GM12878 (cell line): ENCODE results near the gene RAE1. TPM values are rescaled to one million over a fixed set of nuclear protein-coding genes. Genes with fewer than 3 reads are reported as not detected.

Source experiments
- ATAC-seq: fragments of 200-7000 bp; cut with Tn5 transposase; 3 replicates; pipeline ENCODE4 v1.9.1; 2020; ENCODE audit warnings: mild to moderate bottlenecking, moderate library complexity
- BruUV-seq: library from RNA; stranded (reverse); fragments of 400-500 nt; replicated peaks from 2 replicates; lab custom pipeline; 2021; lab: Mats Ljungman, UMichigan
- CTCF ChIA-PET: fragments of 300-600 bp; sonication (Branson Sonifier 250); formaldehyde crosslinking; extraction: SDS; loops from one replicate; lab custom pipeline; 2021; ENCODE audit warnings: inconsistent platforms; lab: Yijun Ruan, JAX
- POLR2A ChIA-PET: fragments of 350-600 bp; formaldehyde crosslinking; extraction: SDS; loops from one replicate; lab custom pipeline; 2021; ENCODE audit warnings: inconsistent platforms; lab: Charles Lee
- RAD21 ChIA-PET: fragments of 300-600 bp; sonication (Branson Sonifier 250); formaldehyde crosslinking; loops from one replicate; lab custom pipeline; 2023; ENCODE audit warnings: antibody characterized with exemption; ENCODE audit not compliant: unreplicated experiment; lab: Charles Lee
- SMC1A ChIA-PET: fragments of 300-600 bp; sonication (Branson Sonifier 250); formaldehyde crosslinking; loops from one replicate; lab custom pipeline; 2023; ENCODE audit not compliant: unreplicated experiment, uncharacterized antibody; lab: Charles Lee
- DNase-seq: peaks from one replicate; pipeline ENCODE4 v3.0.0-alpha.2; 2011; ENCODE audit warnings: low read depth, low spot score
- FAIRE-seq: peaks from 3 replicates; lab custom pipeline; 2011; peaks lifted over from hg19 to GRCh38; lab: Jason Lieb, UNC
- H2AFZ ChIP-seq: 2 replicates; pipeline ENCODE4 v1.6.0; 2011; ENCODE audit warnings: low read depth, low read length, control low read depth; ENCODE audit not compliant: control insufficient read depth
- H3K27ac ChIP-seq: 2 replicates; pipeline ENCODE4 v1.5.1; 2011; ENCODE audit warnings: control low read depth; ENCODE audit not compliant: control insufficient read depth, insufficient read depth
- H3K27me3 ChIP-seq, 2 experiments: replicated peaks in 1 of 2; 2 replicates each; pipeline versions ENCODE4 v1.6.0 to v1.6.1; 2011; ENCODE audit warnings: low read length in 1 of 2; ENCODE audit not compliant: control insufficient read depth in 2 of 2, insufficient read depth in 2 of 2
- H3K36me3 ChIP-seq, 2 experiments: 2 replicates each; pipeline ENCODE4 v1.5.1; 2011; ENCODE audit warnings: low read length in 1 of 2; ENCODE audit not compliant: control insufficient read depth in 2 of 2, insufficient read depth in 2 of 2
- H3K4me1 ChIP-seq: 2 replicates; pipeline ENCODE4 v1.6.1; 2011; ENCODE audit warnings: mild to moderate bottlenecking, low read length, moderate library complexity, mixed read lengths; ENCODE audit not compliant: control insufficient read depth, insufficient read depth
- H3K4me2 ChIP-seq: 2 replicates; pipeline ENCODE4 v1.6.0; 2011; ENCODE audit warnings: control low read depth; ENCODE audit not compliant: control insufficient read depth, insufficient read depth
- H3K4me3 ChIP-seq: fragments of 200-600 bp; sonication (generic); 2 replicates; pipeline ENCODE4 v1.5.1; 2016
- H3K79me2 ChIP-seq: 2 replicates; pipeline ENCODE4 v1.6.0; 2011; ENCODE audit warnings: low read length; ENCODE audit not compliant: control insufficient read depth, insufficient read depth
- H3K9ac ChIP-seq: 2 replicates; pipeline ENCODE4 v1.8.0; 2011; ENCODE audit warnings: low read length, control low read depth, mixed read lengths; ENCODE audit not compliant: control insufficient read depth, insufficient read depth
- H3K9me3 ChIP-seq: replicated peaks from 3 replicates; pipeline ENCODE4 v1.5.1; 2011; ENCODE audit warnings: mild to moderate bottlenecking, low read length; ENCODE audit not compliant: control insufficient read depth, insufficient read depth
- H4K20me1 ChIP-seq: 2 replicates; pipeline ENCODE4 v1.6.0; 2011; ENCODE audit not compliant: control insufficient read depth, insufficient read depth
- BHLHE40 ChIP-seq, 2 experiments: fragments of 450-650 bp in 1 of 2; IDR thresholded peaks; 2 replicates each; pipeline ENCODE4 v1.6.1; 2011 to 2017; ENCODE audit warnings: low read depth in 2 of 2, borderline replicate concordance in 1 of 2, improper control_type of control experiment in 1 of 2, low read length in 1 of 2, mild to moderate bottlenecking in 1 of 2
- CHD1 ChIP-seq: IDR thresholded peaks from 2 replicates; pipeline ENCODE4 v1.6.1; 2012; ENCODE audit warnings: low read depth, low read length, improper control_type of control experiment
- CHD4 ChIP-seq: fragments of 200-600 bp; sonication (generic); IDR thresholded peaks from 2 replicates; pipeline ENCODE4 v1.6.1; 2016; ENCODE audit warnings: mild to moderate bottlenecking
- DPF2 ChIP-seq: fragments of 450-650 bp; IDR thresholded peaks from 2 replicates; pipeline ENCODE4 v1.6.1; 2017; ENCODE audit warnings: mild to moderate bottlenecking
- EED ChIP-seq: sonication (generic); IDR thresholded peaks from 2 replicates; pipeline ENCODE4 v1.6.1; 2016; ENCODE audit warnings: antibody characterized with exemption, low read depth
- HDAC2 ChIP-seq: fragments of 200-600 bp; sonication (generic); IDR thresholded peaks from 2 replicates; pipeline ENCODE4 v1.6.1; 2017
- NR2C2 ChIP-seq: IDR thresholded peaks from 2 replicates; pipeline ENCODE4 v1.6.1; 2011; ENCODE audit warnings: borderline replicate concordance, low read depth; ENCODE audit not compliant: control insufficient read depth, insufficient read length
- NR2F1 ChIP-seq: fragments of 450-650 bp; conservative IDR thresholded peaks from 2 replicates; pipeline ENCODE4 v1.6.1; 2017; ENCODE audit warnings: mild to moderate bottlenecking
- RAD21 ChIP-seq: IDR thresholded peaks from 2 replicates; pipeline ENCODE4 v1.6.1; 2011; ENCODE audit warnings: mild to moderate bottlenecking, low read depth, low read length, moderate library complexity; ENCODE audit not compliant: insufficient read depth
- RAD51 ChIP-seq: fragments of 450-650 bp; IDR thresholded peaks from 2 replicates; pipeline ENCODE4 v1.6.1; 2016; ENCODE audit warnings: moderate library complexity, mild to moderate bottlenecking, inconsistent platforms
- TARDBP ChIP-seq: IDR thresholded peaks from 2 replicates; pipeline ENCODE4 v1.6.1; 2016; ENCODE audit warnings: borderline replicate concordance
- TBL1XR1 ChIP-seq: IDR thresholded peaks from 2 replicates; pipeline ENCODE4 v1.6.1; 2012; ENCODE audit warnings: low read depth, low read length, improper control_type of control experiment
- ZBTB4 ChIP-seq: fragments of 450-650 bp; formaldehyde crosslinking; IDR thresholded peaks from 2 replicates; pipeline ENCODE4 v1.4.0; 2022; ENCODE audit warnings: mild to moderate bottlenecking, moderate library complexity
- ZNF384 ChIP-seq: IDR thresholded peaks from 2 replicates; pipeline ENCODE4 v1.6.1; 2012; ENCODE audit warnings: low read depth, mild to moderate bottlenecking, low read length, improper control_type of control experiment, borderline replicate concordance
- ZSCAN29 ChIP-seq: fragments of 450-650 bp; IDR thresholded peaks from 2 replicates; pipeline ENCODE4 v1.6.1; 2017; ENCODE audit warnings: mild to moderate bottlenecking, moderate library complexity
- WGBS: methylation state at CpG from one replicate; pipeline ENCODE4 v1.1.6; 2016; ENCODE audit warnings: low lambda C conversion rate; ENCODE audit not compliant: insufficient replicate concordance, insufficient coverage; ENCODE audit errors: missing lambda C conversion rate; 5-methylcytosine and 5-hydroxymethylcytosine counted together
- in situ Hi-C: fragments of 300-500 bp; cut with MboI; formaldehyde crosslinking; loops from 9 replicates; pipeline ENCODE4 v1.14.3; 2018; ENCODE audit warnings: mixed read lengths
- intact Hi-C: fragments of 100-400 bp; cut with micrococcal nuclease; formaldehyde crosslinking; loops from one replicate; pipeline ENCODE4 v1.14.2; 2022; ENCODE audit not compliant: unreplicated experiment
- polyA plus RNA-seq, 11 experiments: library from polyadenylated mRNA; depleted of rRNA in 4 of 11; unstranded in 6 of 11; stranded (reverse) in 5 of 11; fragments of >200 nt; fragmentation: Nextera tagmentation in 4 of 11; fragmentation: Illumina TruSeq in 1 of 11; extraction: Ambion mirVana in 4 of 11; extraction: Trizol in 1 of 11; gene quantifications; 1 replicate in 1 of 11; 2 replicates in 10 of 11; pipeline versions ENCODE4 v1.2.1 to v1.2.3, GENCODE V29; 2011 to 2016; ENCODE audit warnings: inconsistent platforms in 2 of 11, missing spikeins in 2 of 11, low read depth in 1 of 11
- total RNA-seq, 4 experiments: library from RNA; depleted of rRNA in 3 of 4; stranded (reverse); fragments of >200 nt in 3 of 4; fragmentation: Illumina TruSeq in 1 of 4; extraction: Trizol in 1 of 4; gene quantifications; 2 replicates each; pipeline versions ENCODE4 v1.2.1 to v1.2.3, GENCODE V29; 2013 to 2021
- TF ChIP-seq, protein P1 (sequence below): IDR thresholded peaks from 2 replicates; pipeline ENCODE4 v1.6.1; 2012; ENCODE audit warnings: low read depth, low read length, improper control_type of control experiment

The RAE1 gene
- total and polyA plus RNA-seq, 10 of the 15 experiments (the other 5 are each of a cell fraction or from before 2014, with no cell fraction given): 28.7 to 107 (median 49.3) TPM

DNA sequence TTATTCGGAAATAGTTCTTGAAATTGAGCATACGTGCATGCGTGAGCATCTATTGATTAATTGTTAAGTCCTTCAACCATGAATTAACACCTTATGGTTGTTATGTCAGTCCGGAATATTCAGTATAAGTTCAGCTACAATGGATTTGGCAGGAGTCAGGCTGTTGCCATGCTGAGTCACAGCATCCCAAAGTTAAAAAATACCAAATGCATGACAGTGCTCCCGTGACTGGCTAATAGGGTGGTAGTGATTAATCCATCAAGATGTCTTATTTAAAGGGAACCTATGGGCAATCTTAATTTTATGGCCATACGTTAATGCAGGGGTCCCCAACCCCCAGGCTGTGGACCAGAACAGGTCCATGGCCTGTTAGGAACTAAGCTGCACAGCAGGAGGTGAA is 10.5 kb downstream of the RAE1 start:
- ChIA-PET SMC1A (interaction anchor here (1.4 kb wide), 1 partner anchor 18 kb away, joined by 5 read pairs; no protein-coding TSS in a partner anchor), POLR2A (no interaction called here), RAD21 (no interaction called here), CTCF (interaction anchor here (1.5 to 2.5 kb wide), 2 partner anchors 15 to 134 kb away, joined by 3 to 11 read pairs; no protein-coding TSS in a partner anchor)
- FAIRE-seq (no peak), DNase-seq (no peak), ATAC-seq (no peak)
- Histone ChIP-seq H3K4me1 (no peaks in the 10 kb centered on the region), H4K20me1 (no peaks in the 10 kb centered on the region), H3K9me3 (no peaks in the 10 kb centered on the region), H3K4me2 (no peak overlapping the region), H3K79me2 (no peaks in the 10 kb centered on the region), H3K9ac (no peak overlapping the region), H3K4me3 (no peak overlapping the region), H2AFZ (no peak overlapping the region), H3K36me3 (peaks cover 17 to 25% of the 10 kb centered on the region in 2 experiments), H3K27me3 (no peaks in the 10 kb centered on the region), H3K27ac (no peak overlapping the region)
- intact Hi-C loops (no loop called here), in situ Hi-C loops (no loop called here)
- WGBS: 97% methylated on average over 6 of the region's 6 CpGs
- no TSS peak for BruUV-seq
- TF ChIP-seq RAD51: no peak
- no peak for TF ChIP-seq TBL1XR1
- TF ChIP-seq CHD1: no peak
- no peak for TF ChIP-seq EED
- no peak for TF ChIP-seq NR2C2
- TF ChIP-seq NR2F1: no peak
- TF ChIP-seq ZBTB4 (CRISPR knock-in tag): no peak
- TF ChIP-seq, protein P1, sequence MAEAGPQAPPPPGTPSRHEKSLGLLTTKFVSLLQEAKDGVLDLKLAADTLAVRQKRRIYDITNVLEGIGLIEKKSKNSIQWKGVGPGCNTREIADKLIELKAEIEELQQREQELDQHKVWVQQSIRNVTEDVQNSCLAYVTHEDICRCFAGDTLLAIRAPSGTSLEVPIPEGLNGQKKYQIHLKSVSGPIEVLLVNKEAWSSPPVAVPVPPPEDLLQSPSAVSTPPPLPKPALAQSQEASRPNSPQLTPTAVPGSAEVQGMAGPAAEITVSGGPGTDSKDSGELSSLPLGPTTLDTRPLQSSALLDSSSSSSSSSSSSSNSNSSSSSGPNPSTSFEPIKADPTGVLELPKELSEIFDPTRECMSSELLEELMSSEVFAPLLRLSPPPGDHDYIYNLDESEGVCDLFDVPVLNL: no peak
- no peak for TF ChIP-seq ZSCAN29
- TF ChIP-seq ZNF384: no peak
- TF ChIP-seq DPF2: no peak
- no peak for TF ChIP-seq HDAC2
- no peak for TF ChIP-seq RAD21
- no peak for TF ChIP-seq CHD4
- TF ChIP-seq TARDBP: no peak
- no peak for TF ChIP-seq BHLHE40 (IDR thresholded peaks at IDR 0.05; ENCODE audit: borderline replicate concordance in 1 of 2, low read depth in 2 of 2, low read length in 1 of 2)
